ENCODE results near the gene DDX51.

DDX51 gene

GRCh38 chr12:132144115-132144809, at the start of gene DDX51, which contains the start of gene NOC4L:
Gene DDX51 (minus strand): TSS chr12:132144319. CDS start chr12:132144296, 23 bp downstream.
Gene NOC4L (plus strand): TSS chr12:132144457. CDS start chr12:132144489, 32 bp downstream.
- DNase-seq (ENCODE audit: low spot score), result peak; percentile 95

- no peak for DNase-seq (ENCODE audit: low spot score)
Measured at GRCh38 chr12:132191715-132192553, 47.8 kb upstream of the DDX51 start.

- DNase-seq (ENCODE audit: low spot score), result no peak
Measured at GRCh38 chr12:132190834-132191500, 46.8 kb upstream of the DDX51 start.

- no peak for DNase-seq (ENCODE audit: low spot score)
Measured at GRCh38 chr12:132190012-132190755, 46.1 kb upstream of the DDX51 start.

GRCh38 chr12:132189378-132190011, 45.4 kb upstream of the DDX51 start:
- DNase-seq (ENCODE audit: low spot score), result peak; percentile 96

- no peak for DNase-seq (ENCODE audit: low spot score)
Measured at GRCh38 chr12:132188916-132189325, 44.8 kb upstream of the DDX51 start.

- no peak for DNase-seq (ENCODE audit: low spot score)
Measured at GRCh38 chr12:132188451-132188901, 44.4 kb upstream of the DDX51 start.

- DNase-seq (ENCODE audit: low spot score), result no peak
Measured at GRCh38 chr12:132187646-132188450, 43.7 kb upstream of the DDX51 start.

GRCh38 chr12:132186857-132187620, 42.9 kb upstream of the DDX51 start:
- DNase-seq (ENCODE audit: low spot score), result no peak

GRCh38 chr12:132186208-132186856, 42.2 kb upstream of the DDX51 start:
- DNase-seq (ENCODE audit: low spot score), result peak; percentile 6

GRCh38 chr12:132185705-132186104, 41.6 kb upstream of the DDX51 start:
- DNase-seq (ENCODE audit: low spot score), result peak; percentile 43

GRCh38 chr12:132182711-132183365, 38.7 kb upstream of the DDX51 start:
- DNase-seq (ENCODE audit: low spot score), result no peak

- no peak for DNase-seq (ENCODE audit: low spot score)
Measured at GRCh38 chr12:132182206-132182710, 38.1 kb upstream of the DDX51 start.

- no peak for DNase-seq (ENCODE audit: low spot score)
Measured at GRCh38 chr12:132181570-132182200, 37.6 kb upstream of the DDX51 start.

GRCh38 chr12:132180648-132181546, 36.8 kb upstream of the DDX51 start:
- no peak for DNase-seq (ENCODE audit: low spot score)

GRCh38 chr12:132179431-132180362, 35.6 kb upstream of the DDX51 start:
- no peak for DNase-seq (ENCODE audit: low spot score)
